Heart right ventricle (tissue), 16 donors: ENCODE measurements around the gene NSD1. TPM values are rescaled to one million over a fixed set of nuclear protein-coding genes. Genes with fewer than 3 reads are reported as not detected.
A peak's percentile ranks its signal among the peaks of the same experiment; 100 is the strongest.

Source experiments
- ATAC-seq, 8 donors: fragments of 200-7000 bp; cut with Tn5 transposase; one replicate each; pipeline ENCODE4 v1.9.1; 2020; ENCODE audit warnings: mild to moderate bottlenecking in 8 of 8, moderate library complexity in 8 of 8, moderate number of reproducible peaks in 1 of 8
- DNase-seq, 2 donors: peaks; one replicate each; pipeline ENCODE4 v3.0.0-alpha.2; 2020
- H3K27ac ChIP-seq, 10 donors: fragments of 200-600 bp; sonication (generic) in 2 of 10; one replicate each; pipeline versions ENCODE4 v1.5.0 to v1.8.0; 2020 to 2022; ENCODE audit warnings: mild to moderate bottlenecking in 3 of 10
- H3K27me3 ChIP-seq, 7 donors: fragments of 200-600 bp; one replicate each; pipeline ENCODE4 v1.8.0; 2021 to 2022; ENCODE audit warnings: mild to moderate bottlenecking in 2 of 7
- H3K36me3 ChIP-seq, 9 donors: fragments of 200-600 bp; sonication (generic) in 1 of 9; one replicate each; pipeline versions ENCODE4 v1.5.0 to v1.8.0; 2020 to 2022; ENCODE audit warnings: mild to moderate bottlenecking in 2 of 9
- H3K4me1 ChIP-seq, 9 donors: fragments of 200-600 bp; sonication (generic) in 1 of 9; one replicate each; pipeline versions ENCODE4 v1.5.0 to v1.8.0; 2020 to 2022; ENCODE audit warnings: mild to moderate bottlenecking in 4 of 9
- H3K4me3 ChIP-seq, 10 donors: fragments of 200-600 bp; sonication (generic) in 2 of 10; one replicate each; pipeline versions ENCODE4 v1.5.0 to v1.8.0; 2020 to 2022; ENCODE audit warnings: mild to moderate bottlenecking in 7 of 10, moderate library complexity in 2 of 10
- H3K9me3 ChIP-seq, 11 donors: fragments of 200-600 bp in 10 of 11; sonication (generic) in 2 of 11; one replicate each; pipeline versions ENCODE4 v1.5.0 to v1.8.0; 2013 to 2022; ENCODE audit warnings: mild to moderate bottlenecking in 2 of 11, control low read depth in 1 of 11, moderate library complexity in 1 of 11
- WGBS, 2 donors: extraction: QIAGEN DNeasy Blood & Tissue Kit; methylation state at CpG; one replicate each; pipeline ENCODE4 v1.1.7; 2013; ENCODE audit warnings: inconsistent platforms in 1 of 2; 5-methylcytosine and 5-hydroxymethylcytosine counted together
- intact Hi-C, 10 donors: fragments of 100-400 bp; cut with DNase I; formaldehyde crosslinking; loops; one replicate each; pipeline versions ENCODE4 v1.11.1 to v1.14.2; 2022
- polyA plus RNA-seq, 2 donors: library from polyadenylated mRNA; stranded (reverse); fragments of 200-250 nt; gene quantifications; one replicate each; pipeline ENCODE4 v1.2.3, GENCODE V29; 2013
- total RNA-seq, 10 donors: library from RNA; stranded (reverse); fragmentation: NEBNext Ultra II Directional in 3 of 10; extraction: Animal tissue kit (Norgen Biotek cat#: 25700) in 3 of 10; gene quantifications; one replicate each; pipeline versions ENCODE4 v1.2.1 to v1.2.4, GENCODE V29; 2021 to 2023
- TF ChIP-seq, protein P1 (sequence below), 9 donors: fragments of 200-600 bp; sonication (generic) in 2 of 9; IDR thresholded peaks; one replicate each; pipeline versions ENCODE4 v1.5.0 to v1.8.0; 2021 to 2022; ENCODE audit warnings: antibody characterized with exemption in 9 of 9, mild to moderate bottlenecking in 5 of 9, moderate library complexity in 1 of 9
- donor health status: Arrhythmogenic right ventricular cardiomyopathy.
- donor health status: ischemic (EF 13 %, LVEDD 7.1; RV severe dilation, severe dysfunction).
- donor health status: healthy with polysubstance abuse.
- donor health status: DM: no; HTN: yes; CAD: no.
- donor health status: DM: no; HTN: no; CAD: no.
- donor health status: ischemic (EF 25% LVEDD 6.9; RV normal size, moderate dysfunction).
- donor health status: ischemic (EF 25% LVEDD 5.7; RV mildly dilated, moderate dysfunction).
- donor health status: healthy.
- donor health status: DM: yes; HTN: yes; CAD: no.
- donor health status: Ischemic cardiomyopathy.
- donor health status: ischemic (EF 35%, LVEDD 5.7; RV mildly dilated, moderate dysfunction).
- donor health status: nonischemic (EF 11% LVEDD 7.7; RV severe dilation, severe dysfunction).
- donor health status: DM: yes; HTN: yes; CAD: no.
- donor health status: PGD.
- donor health status: ischemic (EF 29% LVEDD 5.4; RV normal size, mild dysfunction).
- donor health status: nonischemic (EF 23%, LVEDD 6.1; RV moderate dilation, normal function).

The NSD1 gene
- total and polyA plus RNA-seq, 12 donors: 5.6 to 62.9 (median 47.1) TPM

DNA sequence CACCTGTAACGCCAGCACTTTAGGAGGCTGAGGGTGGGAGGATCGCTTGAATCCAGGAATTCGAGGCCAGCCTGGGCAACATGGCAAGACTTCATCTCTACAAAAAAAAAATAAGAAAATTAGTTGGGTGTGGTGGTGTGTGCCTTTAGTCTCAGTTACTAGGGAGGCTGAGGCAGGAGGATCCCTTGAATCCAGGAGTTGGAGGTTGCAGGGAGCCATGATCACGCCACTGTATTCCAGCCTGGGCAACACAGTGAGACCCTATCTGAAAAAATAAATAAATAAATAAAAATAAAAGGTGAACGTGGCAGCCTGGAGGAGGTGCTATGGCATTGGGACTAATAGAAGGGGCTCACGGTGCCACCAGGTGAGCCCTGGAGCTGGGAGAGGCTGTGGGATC, 39.8 kb upstream of the NSD1 start:
- Histone ChIP-seq H3K27me3 (peaks cover 0 to 3% (median 0%) of the 10 kb centered on the region in 7 donors), H3K4me1 (peaks cover 9 to 43% (median 25%) of the 10 kb centered on the region in 9 donors), H3K4me3 (no peak overlapping the region), H3K36me3 (no peaks in the 10 kb centered on the region), H3K27ac (peak overlapping the region in 1 of 10 donors; percentile 58), H3K9me3 (no peaks in the 10 kb centered on the region)
- TF ChIP-seq, protein P1, sequence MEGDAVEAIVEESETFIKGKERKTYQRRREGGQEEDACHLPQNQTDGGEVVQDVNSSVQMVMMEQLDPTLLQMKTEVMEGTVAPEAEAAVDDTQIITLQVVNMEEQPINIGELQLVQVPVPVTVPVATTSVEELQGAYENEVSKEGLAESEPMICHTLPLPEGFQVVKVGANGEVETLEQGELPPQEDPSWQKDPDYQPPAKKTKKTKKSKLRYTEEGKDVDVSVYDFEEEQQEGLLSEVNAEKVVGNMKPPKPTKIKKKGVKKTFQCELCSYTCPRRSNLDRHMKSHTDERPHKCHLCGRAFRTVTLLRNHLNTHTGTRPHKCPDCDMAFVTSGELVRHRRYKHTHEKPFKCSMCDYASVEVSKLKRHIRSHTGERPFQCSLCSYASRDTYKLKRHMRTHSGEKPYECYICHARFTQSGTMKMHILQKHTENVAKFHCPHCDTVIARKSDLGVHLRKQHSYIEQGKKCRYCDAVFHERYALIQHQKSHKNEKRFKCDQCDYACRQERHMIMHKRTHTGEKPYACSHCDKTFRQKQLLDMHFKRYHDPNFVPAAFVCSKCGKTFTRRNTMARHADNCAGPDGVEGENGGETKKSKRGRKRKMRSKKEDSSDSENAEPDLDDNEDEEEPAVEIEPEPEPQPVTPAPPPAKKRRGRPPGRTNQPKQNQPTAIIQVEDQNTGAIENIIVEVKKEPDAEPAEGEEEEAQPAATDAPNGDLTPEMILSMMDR (IDR thresholded peaks at IDR 0.05): no peak
- 93 to 96% methylated on average over 6 of the region's 6 CpGs for WGBS, 2 donors
- DNase-seq: no peak
- intact Hi-C loops: no loop called here
- no peak for ATAC-seq

DNA sequence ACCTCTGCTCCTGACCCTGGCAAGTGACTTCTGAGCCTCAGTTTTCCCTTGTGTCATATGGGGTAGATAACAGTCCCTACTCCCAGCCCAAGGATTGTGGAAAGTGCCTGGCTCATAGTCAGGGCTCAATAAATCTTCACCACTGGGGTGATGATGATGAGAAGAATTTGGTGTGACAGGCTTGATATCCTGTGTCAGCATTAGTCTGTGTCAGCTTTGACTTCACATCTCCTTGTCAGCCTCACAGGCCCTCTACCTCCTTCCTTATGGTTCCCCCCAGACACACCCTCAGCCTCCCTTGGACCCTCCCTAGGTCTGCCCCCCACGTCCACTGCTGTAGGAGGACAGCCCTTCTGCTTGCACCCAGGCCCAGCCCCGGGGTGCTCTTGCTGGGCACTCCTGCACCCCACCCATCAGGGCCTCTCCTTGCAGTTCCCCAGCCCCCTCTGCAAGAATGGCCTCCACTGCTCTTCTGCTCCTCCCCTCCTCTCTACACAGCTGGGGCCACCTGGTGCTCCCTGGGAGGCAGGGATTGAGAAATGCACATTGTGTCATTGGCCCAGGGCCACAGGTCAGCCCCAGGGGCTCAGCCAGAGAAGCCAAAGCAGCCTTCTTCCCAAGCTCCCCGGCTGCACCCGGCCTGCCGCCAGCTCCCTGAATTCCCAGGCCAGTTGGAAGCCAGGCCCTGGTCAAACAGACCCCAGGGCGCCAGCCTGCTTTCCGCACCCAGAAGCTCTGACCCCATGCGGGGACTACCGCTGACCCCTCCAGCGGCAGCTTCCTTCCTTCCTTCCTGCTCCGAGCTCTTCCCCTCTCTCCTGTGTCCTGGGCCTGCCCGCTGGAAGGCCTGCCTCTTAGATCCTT, 39.1 kb upstream of the NSD1 start:
- peak; percentile 71 to 89 (median 84) for ATAC-seq
- DNase-seq: peak; percentile 87 to 88
- peaks cover 9 to 39% (median 18%) of the 10 kb centered on the region in 9 donors for H3K4me1 ChIP-seq
- H3K4me3 ChIP-seq: no peak overlapping the region
- TF ChIP-seq, protein P1 (IDR thresholded peaks at IDR 0.05): no peak
- peaks cover 0 to 3% (median 0%) of the 10 kb centered on the region in 7 donors for H3K27me3 ChIP-seq
- H3K27ac ChIP-seq: peak overlapping the region in 6 of 10 donors; percentile 11 to 58 (median 22)
- intact Hi-C loops: no loop called here
- no peaks in the 10 kb centered on the region for H3K9me3 ChIP-seq
- 42 to 62% methylated on average over 12 of the region's 12 CpGs for WGBS, 2 donors
- no peaks in the 10 kb centered on the region for H3K36me3 ChIP-seq

DNA sequence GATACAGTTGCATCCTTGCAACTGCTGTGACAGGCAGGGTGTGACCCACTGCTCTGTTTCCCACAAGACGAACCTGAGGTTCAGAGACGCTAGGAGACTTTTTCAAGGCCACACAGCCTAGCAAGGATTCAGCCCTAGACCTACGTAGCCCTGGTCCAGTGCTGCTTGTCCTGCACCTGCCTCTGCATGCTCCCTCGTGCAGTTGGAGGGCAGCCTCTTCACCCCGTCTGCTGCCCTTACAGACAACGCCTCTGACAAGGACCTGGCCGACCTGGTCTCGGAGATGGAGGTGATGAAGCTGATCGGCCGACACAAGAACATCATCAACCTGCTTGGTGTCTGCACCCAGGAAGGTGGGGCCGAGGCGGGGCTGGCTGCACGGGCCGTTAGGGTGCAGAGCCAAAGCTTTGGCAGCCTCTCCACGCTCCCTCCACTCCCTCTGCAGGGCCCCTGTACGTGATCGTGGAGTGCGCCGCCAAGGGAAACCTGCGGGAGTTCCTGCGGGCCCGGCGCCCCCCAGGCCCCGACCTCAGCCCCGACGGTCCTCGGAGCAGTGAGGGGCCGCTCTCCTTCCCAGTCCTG, 38.4 kb upstream of the NSD1 start:
- Histone ChIP-seq H3K36me3 (no peaks in the 10 kb centered on the region), H3K4me3 (no peak overlapping the region), H3K27me3 (peaks cover 0 to 2% (median 0%) of the 10 kb centered on the region in 7 donors), H3K9me3 (no peaks in the 10 kb centered on the region), H3K27ac (peak overlapping the region in 4 of 10 donors; percentile 11 to 58 (median 30)), H3K4me1 (peaks cover 7 to 36% (median 17%) of the 10 kb centered on the region in 9 donors)
- intact Hi-C loops: no loop called here
- ATAC-seq: no peak
- 74 to 84% methylated on average over 28 of the region's 28 CpGs for WGBS, 2 donors
- TF ChIP-seq, protein P1 (IDR thresholded peaks at IDR 0.05): no peak
- DNase-seq: no peak

DNA sequence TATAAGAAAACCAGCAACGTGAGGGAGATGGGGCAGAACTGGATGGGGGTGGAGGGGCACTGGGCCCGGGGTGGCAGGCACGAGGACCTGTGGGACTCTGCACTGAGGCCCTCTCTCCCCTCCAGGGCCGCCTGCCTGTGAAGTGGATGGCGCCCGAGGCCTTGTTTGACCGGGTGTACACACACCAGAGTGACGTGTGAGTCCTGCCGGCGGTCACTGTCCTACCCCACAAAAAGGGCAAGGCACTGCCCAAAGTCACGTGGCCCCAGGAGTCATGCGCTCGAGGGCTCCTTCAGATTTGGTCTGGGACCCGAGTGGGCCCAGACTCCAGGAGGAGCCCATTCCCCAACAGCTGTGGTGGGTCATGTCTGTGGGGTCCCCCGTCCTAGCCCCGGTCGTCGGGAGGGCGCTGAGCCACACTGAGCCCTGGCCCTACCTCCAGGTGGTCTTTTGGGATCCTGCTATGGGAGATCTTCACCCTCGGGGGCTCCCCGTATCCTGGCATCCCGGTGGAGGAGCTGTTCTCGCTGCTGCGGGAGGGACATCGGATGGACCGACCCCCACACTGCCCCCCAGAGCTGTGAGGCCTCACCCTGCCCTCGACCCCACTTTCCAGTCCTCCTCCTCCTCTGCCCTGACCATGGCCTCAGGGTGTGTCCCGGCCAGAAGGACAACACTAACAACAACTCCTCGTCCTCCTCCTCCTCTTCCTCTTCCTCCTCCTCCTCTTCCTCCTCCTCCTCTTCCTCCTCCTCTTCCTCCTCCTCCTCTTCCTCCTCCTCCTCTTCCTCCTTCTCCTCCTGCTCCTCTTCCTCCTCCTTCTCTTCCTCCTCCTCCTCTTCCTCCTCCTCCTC, 37.2 kb upstream of the NSD1 start:
- TF ChIP-seq, protein P1 (IDR thresholded peaks at IDR 0.05): no peak
- 90% methylated on average over 28 to 29 of the region's 29 CpGs for WGBS, 2 donors
- H3K9me3 ChIP-seq: no peaks in the 10 kb centered on the region
- ATAC-seq (no peak), DNase-seq (no peak)
- H3K27ac ChIP-seq: no peak overlapping the region
- peaks cover 0 to 8% (median 0%) of the 10 kb centered on the region in 7 donors for H3K27me3 ChIP-seq
- H3K4me1 ChIP-seq: peaks cover 7 to 36% (median 17%) of the 10 kb centered on the region in 9 donors
- no peaks in the 10 kb centered on the region for H3K36me3 ChIP-seq
- intact Hi-C loops: no loop called here
- no peak overlapping the region for H3K4me3 ChIP-seq
